Panc1 (cell line): ENCODE data around the gene ZNF578.

Experiments used
- CTCF ChIP-seq: fragments of 450-650 bp; IDR thresholded peaks from 2 replicates; pipeline ENCODE4 v1.5.1; 2017; ENCODE audit warnings: mild to moderate bottlenecking
- POLR2AphosphoS5 ChIP-seq: IDR thresholded peaks from 2 replicates; pipeline ENCODE4 v1.6.1; 2012; ENCODE audit warnings: mild to moderate bottlenecking, low read depth, low read length, moderate library complexity

- TF ChIP-seq CTCF, result no peak
- no peak for TF ChIP-seq POLR2AphosphoS5
Measured at GRCh38 chr19:52533901-52534300, 80.5 kb downstream of the ZNF578 start.
